Measurements from ENCODE around the gene ZNF341.

Gene ZNF341

DNA sequence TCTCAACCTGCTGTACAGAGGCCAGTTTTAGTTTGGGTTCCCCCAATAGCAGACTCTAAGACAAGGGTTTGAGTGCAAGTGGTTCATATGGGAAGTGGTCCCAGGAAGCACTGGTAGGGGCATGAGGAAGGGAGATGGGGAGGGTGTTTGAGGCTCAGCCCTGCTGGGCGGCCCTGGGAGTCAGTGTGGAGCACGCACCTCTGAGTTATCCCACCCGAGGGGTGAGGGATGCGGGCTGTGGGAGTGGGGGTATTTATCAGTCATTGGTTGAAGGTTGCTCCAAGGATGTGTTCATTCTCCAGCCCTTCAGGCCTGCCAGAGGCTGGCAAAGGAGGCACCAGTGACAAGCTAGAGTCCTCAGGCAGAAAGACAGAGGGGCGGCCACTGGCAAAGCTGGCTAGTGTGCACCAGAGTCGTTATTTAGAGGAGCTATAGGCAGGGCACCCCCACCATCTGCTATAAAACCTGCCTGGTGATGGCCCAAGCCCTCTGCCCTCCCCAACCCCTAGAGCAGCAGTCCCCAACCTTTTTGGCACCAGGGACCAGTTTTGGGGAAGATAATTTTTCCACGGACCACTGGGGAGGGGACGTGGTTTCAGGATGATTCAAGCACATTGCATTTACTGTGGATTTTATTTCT is 28.2 kb upstream of the ZNF341 start:
- no peak for DNase-seq

DNA sequence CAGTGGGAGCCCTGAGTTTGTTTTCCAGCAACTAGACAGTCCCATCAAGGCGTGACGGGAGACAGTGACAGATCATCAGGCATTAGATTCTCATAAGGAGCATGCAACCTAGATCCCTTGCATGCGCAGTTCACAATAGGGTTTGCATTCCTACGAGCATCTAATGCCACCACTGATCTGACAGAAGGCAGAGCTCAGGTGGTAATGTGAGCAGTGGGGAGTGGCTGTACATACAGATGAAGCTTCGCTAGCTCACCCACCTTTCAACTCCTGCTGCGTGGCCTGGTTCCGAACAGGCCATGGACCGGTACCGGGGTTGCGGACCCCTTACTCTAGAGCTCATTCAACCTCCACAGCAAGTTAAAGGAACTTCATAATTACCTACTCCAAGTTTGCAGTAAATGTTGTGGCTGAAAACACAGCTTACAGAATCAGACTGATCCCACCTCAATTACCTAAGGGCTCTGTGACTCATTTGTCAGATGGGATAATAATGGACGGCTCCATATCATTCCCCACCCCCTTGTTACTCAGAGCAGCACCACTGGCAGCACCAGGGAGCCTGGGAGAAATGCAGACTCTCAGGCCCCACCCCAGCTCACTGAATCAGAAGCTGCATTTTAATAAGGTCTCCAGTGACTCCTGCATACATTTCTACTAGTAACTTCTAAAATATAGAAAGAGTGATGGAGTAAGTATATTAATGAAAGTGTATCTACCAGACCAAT is 27.4 kb upstream of the ZNF341 start:
- no peak for DNase-seq

DNA sequence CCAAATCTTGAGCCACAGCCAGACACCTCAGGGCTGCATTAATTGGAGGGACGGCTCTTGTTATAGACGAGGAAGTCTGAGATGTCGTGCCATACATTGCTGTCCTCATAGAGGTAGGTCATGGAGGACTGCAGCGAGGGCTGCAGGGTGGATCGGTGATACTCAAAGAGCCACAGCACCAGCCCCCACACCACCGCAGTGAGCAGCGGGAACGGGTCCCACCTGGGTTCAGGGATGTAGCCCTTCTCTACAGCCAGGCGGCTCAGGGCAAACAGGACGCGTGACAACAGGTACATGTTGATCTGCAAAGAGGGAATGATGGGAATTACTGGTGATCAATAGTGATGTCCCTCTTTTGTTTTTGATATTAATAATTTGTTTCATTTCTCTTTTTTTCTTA is 24.1 kb upstream of the ZNF341 start:
- no peak for DNase-seq

DNA sequence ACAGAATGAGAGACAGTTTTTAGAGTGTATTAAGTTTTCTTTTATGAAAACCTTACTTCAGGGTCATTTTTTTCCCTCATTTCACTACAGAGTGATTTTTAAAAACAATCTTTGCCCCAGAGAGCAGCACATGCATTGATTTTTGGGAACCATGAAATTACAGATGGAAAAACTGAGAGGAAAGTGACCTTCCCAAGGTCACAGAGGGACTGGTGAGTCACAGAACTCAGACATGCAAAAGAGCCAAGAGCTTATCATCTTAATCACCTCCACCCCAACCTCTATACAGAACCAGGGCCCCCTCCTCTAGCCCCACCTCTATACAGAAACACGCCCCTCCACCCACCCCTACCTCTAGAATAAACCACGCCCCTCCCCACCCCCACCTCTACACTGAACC is 22.4 kb upstream of the ZNF341 start:
- DNase-seq: no peak

DNA sequence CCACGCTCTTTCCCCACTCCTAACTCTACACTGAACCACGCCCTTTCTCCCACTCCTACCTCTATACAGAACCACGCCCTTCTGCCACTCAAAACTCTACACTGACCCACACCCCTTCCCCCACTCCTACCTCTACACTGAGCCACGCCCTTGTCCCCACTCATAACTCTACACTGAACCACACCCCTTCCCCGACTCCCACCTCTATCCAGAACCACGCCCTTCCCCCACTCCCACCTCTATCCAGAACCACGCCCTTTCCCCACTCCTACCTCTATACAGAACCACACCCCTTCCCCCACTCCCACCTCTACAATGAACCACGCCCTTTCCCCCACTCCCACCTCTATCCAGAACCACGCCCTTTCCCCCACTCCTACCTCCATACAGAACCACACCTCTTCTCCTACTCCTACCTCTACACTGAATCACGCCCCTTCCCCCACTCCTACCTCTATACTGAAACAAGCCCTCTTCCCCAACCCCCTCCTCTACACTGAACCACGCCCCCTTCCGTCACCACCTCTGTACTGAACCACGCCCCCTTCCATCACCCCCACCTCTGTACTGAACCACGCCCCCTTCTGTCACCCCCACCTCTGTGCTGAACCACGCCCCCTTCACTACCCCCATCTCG is 21.8 kb upstream of the ZNF341 start:
- DNase-seq: no peak

DNA sequence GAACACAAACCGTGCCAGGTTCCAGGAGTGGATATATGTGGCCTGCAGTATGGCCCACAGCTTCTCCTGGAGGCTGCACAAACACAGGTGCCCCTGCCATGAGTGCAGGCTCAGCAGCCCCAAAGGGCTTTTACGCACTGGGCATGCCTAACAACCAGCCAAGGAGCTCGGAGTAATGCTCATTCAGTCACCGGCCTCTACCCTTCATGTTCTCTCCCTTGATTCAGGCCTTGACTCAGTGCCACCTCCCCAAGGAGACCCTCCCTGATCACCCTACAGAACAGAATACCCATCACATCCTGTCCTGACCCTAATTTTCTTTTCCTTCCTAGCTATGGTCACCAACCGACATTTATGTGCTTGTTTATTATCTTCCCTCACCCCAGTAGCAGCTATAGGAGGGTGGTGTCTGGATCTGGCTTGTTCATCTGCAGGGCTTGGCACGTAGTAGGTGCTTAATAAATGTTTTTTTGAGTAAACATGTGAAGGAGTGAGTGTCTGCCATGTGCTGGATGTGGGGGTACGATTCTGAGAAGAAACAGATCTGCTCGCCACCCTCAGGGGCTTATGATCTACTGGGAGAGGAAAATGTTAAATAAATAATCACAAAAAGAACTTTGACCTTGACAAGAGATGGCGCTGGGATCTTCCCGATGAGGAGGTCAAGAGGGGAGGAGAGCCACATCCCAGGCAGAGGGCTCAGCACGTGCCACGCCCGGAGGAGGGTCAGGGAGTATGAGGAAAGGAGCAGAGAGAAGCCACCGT is 20.9 kb upstream of the ZNF341 start:
- no peak for DNase-seq

DNA sequence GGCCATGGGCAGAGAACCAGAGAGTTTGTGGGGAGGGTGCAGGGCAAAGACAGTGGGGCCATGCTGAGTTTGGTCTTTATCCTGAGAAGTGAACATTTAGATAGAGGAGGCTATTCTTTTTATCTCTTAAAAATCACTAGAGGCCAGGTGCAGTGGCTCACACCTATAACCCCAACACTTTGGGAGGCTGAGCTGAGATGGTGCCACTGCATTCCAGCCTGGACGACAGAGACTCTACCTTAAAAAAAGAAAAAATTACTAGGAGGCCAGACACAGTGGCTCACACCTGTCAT is 20.4 kb upstream of the ZNF341 start:
- DNase-seq: no peak

DNA sequence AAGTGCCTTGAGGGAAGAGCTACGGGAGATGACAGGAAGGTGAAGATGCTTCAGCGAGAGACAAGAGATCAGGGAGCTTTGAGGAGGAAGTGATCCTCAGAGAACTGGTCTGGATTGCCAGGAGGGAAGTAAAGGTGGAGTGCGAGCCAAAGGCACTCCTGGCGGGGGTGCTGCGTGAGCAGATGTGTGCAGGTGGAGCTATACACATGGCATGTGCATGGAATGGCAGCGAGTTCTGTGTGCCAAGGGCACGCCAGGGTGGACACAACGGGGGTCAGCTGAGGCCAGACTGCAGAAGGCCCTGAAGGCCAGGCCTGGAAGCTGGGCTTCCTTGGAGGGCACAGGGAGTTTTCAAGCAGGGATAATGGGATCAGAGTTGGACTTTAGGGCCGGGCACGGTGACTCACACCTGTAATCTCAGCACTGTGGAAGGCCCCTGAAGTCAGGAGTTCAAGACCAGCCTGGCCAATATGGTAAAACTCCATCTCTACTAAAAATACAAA is 17.9 kb upstream of the ZNF341 start:
- DNase-seq: no peak

DNA sequence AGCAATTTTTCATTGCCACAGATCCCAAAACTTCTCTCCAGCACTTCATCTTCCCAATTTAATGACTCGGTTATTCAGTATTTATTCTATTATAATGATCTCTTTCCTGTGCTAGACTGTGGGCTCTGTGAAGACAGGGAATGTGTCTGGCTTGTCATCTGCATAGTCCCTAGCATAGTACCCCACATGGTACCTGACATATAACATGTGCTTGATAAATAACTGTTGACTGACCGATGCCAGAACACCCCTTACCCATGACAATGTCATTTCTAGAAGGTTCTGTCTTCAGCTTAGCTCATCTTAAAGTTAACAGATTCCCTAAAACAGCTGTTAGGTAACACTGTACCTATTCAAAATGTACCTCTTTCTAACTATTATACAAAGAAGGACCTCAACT is 15.3 kb upstream of the ZNF341 start:
- DNase-seq: no peak

DNA sequence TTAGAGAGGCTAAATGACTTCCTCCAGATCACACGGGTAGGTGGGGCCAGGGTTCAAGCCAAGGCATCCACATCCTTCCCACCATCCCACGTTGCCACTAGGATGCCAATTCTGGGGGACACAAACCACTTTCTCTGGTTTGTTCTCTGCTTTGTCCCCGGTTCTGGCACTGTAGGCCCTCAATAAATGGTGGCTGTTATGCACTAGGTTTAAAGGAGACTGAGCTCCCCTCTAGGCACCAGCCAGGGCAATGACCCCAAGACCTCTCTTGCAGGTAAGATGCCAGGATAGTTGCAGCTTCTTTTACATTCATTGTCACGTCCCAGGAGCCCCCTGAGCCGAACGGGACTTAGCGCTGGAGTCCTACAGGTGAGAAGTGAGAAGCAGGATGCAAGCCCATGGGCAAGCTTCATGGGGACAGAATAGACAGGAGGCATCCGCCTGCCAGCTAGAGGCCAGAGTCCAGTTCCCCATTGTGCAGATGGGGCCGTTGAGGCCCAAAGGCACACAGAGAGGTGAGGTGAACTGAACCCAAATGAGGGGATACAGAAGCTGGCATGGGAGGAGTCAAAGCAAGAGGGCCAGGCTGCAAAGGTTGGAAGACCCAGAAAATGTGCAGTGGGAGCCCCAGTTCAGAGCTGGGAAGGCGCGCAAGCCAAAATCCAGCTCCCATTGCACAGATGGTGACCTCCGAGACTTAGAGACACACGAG is 12.4 kb upstream of the ZNF341 start:
- peak; percentile 5 for DNase-seq

DNA sequence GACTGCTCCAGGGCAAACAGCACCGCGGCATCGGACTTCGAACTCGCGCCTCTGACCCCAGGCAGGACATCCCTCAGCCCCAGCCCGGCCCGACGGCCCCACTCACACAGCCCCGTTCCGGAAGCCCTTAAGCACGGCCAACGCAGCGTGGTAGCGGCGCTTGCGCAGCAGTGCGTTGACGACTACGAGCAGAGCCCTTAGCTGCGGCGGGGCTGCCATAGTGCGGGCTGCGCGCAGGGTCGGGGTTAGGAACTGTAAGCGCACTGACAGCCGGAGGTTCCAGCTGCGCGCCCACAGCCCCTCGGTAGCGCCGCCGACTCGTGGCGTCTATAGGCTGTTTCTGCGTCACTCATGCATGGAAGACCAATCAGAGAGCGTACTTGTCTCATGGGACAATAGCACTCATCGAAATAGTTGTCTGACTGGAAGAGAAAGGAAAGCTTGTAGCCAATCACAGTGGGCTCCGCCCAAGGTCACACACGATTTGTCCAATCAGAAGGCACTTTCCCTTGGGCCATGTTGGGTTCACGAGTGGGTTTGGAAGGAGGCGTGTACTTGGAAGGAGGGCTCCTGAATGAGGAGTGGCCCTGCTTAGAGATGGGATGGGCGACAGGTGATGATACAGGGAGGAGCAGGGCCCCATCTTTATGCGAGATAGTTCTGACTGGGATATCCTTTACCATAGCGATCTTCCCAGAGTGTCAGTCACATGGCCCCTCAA is 11.6 kb upstream of the ZNF341 start, which contains the start of gene PXMP4:
PXMP4 (minus strand) TSS at position 322 of the 721 bp plus-strand sequence; CDS start at position 219, 103 bp downstream.
- peak; percentile 96 for DNase-seq

DNA sequence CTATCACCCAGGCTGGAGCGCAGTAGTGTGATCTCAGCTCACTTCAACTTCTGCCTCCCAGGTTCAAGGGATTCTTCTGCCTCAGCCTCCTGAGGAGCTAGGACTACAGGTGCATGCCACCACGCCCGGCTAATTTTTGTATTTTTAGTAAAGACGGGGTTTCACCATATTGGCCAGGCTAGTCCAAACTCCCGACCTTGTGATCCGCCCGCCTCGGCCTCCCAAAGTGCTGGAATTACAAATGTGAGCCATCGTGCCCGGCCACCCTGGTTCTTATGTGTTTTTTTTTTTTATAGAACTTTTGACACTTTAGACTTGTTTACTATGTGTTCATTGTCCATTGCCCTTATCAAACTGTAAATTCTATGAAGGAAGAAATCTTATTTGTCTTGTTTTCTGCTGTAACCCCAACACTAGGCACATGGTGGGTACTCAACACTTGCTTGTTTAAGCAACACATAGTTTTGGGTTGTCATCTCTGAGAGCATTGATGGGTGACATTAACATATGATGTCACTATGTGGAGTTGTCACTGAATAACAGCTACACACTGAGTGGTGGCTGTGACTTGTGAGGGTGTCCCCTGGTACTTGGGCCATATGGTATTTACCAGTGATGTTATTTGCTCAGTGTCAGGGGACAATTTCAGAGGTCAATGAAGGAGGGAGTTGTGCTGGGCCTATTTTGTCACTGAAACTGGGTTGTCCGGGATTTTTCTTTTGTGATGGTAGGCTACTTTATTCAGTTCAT is 10.2 kb upstream of the ZNF341 start:
- DNase-seq: no peak

DNA sequence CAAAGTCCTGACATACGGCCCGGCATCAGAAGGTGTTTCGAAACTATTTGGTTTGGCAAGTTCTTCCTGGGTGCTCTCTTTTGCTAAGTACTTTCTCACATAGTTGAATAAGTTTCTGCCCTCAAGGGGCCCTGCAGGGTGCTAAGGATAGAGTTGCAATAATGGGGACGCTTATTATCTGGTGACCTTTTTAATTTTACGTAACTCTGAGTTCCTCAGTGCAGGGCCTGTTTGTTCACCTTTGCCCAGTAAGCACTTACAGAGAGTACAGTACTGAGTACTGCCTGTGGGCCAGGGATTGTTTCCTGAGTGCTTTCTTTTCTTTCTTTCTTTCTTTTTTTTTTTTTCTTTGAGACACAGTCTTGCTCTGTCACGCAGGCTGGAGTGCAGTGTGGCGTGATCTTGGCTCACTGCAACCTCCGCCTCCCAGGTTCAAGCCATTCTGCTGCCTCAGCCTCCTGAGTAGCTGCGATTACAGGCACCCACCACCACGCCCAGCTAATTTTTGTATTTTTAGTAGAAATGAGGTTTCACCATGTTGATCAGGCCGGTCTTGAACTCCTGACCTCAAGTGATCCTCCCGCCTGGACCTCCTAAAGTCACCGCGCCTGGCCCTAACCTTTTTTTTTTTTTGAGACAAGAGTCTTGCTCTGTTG is 7.2 kb upstream of the ZNF341 start:
- DNase-seq: no peak

DNA sequence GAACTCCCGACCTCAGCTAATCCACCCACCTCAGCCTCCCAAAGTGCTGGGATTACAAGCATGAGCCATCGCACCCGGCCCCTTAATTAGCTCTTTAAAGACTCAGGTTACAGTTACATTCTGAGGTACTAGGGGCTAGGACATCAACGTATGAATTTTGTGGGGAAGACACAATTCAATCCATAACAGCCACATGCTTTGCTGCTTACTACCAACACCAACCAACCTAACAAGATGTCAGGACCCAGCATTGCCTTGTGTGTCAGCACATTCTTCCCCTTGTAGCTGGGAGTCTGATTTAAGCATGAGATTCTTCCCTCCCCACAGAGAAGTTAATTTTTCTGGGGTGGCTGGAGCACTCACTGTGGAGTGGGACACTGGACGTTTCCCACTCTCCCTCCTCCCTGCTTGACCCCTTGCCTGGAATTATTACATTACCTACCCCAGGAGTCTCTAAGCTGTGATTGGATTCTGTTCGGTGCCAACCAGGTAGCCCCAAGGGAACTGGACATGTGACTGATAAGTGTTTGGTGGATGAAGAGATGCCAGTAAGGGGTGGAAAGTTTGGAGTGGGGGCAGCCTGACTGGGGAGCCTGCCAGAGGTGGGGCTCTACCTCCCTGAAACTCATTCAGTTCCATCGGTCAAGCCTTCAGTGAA is 6.1 kb upstream of the ZNF341 start:
- no peak for DNase-seq

DNA sequence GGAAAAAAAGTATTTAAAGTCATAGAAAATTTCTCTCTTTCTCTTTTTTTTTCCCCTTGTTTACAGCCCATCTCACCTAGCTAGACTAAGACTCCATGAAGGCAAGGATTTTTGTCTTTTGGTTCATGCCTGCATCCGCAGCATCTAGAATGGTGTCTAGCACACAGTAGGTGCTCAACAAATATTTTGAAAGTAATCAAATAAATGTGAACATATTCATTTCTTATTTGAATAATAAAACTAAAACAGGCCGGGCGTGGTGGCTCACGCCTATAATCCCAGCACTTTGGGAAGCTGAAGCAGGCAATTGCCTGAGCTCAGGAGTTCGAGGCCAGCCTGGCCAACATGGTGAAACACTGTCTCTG is 4.7 kb upstream of the ZNF341 start:
- no peak for DNase-seq

DNA sequence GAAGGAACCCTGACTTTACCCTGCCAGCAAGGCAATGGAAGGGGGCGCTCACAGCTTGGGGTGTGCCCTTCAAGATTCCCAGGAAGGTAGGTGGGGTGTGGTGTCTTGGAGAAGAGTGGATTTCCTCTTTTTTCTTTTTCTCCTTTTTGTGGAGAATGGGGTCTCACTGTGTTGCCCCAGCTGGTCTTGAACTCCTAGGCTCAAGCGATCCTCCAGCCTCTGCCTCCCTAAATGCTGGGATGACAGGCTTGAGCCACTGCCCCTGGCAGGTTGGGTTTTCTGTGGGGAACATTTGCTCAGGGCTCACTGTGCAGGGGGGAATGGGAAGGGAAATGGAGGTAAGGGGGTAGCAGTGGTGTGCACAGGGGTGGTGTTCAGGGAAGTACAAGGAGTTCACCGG is 4.0 kb upstream of the ZNF341 start:
- DNase-seq: no peak

DNA sequence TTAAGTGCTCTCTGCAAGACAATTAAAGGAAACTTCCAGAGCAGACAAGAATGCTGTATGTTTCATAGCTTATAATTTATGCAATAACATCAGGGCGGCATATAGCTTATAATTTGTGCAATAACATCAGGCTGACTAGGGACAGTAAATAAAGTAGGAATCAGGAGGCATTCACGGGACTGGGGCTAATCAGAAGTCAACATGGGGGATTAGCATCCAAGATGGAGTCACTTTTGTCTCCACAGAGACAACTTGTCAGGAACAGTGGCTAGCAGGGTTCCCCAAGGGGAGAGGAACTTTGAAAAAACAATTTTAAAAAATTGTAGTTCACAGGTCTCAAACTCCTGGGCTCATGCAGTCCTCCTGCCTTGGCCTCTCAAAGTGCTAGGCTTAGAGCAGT is 3.3 kb upstream of the ZNF341 start:
- DNase-seq: no peak

DNA sequence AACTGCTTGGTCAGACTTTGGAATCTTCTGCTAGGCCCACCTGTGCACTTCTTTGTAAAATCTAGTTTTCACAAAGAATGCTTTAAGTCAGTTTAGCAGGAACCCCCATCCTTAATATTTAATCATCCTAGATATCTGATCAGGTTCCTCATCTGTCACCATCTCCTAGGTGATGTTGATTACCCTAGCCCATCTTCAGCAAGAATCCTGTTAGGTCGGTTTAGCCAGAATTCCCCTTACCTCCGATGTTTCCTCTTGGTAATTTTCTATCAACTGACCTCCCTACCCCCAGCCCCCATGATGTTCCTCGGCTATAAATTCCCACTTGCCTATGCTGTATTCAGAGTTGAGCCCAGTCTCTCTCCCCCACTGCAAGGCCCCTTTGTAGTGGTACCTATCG is 2.7 kb upstream of the ZNF341 start:
- no peak for DNase-seq

DNA sequence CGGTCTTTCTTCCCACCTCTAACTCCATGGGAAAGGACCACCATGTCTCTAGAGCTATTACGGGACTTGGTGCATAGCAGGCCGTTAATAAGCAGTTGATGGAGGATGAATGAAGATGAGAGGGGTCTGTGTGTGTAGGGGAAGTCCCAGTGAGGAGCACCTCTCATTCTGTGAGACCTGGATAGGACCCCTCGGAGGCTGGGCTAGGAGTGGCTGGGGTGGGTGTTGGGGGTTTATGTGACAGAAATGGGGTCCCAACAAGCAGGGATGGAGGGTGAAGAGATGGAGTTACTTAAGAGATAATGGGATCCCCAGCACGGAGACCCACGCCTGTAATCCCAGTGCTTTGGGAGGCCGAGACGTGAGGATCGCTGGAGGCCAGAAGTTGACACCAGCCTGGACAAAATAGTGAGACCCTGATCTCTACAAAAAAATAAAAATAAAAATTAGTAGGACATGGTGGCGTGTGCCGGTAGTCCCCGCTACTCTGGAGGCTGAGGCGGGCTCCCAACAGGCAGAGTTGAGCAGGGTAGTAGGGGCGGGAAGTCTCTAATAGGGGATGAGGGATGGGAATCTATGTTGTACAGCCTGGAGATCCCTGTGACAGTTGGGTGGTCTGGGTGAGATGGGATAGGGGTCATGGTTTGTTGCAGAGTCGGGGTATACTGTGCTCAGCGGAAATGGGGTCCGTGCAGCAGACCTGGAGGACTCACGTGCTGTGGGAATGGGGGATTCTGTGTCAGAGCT is 677 bp upstream of the ZNF341 start:
- no peak for DNase-seq

All from activated CD4-positive, alpha-beta T cell treated with anti-CD3 and anti-CD28 coated beads, Interleukin-2, Interleukin-6, amounts not matched to agents 100 ng/mL and 50 ng/mL, durations not matched to agents 16 hours and 8 hours (primary cell).